HUES48 (cell line): ENCODE results near the gene FHIT.
"Not testable (repeated sequence)": the region's sequence is repeated elsewhere in the genome, so short reads cannot be mapped to it uniquely, and the experiment has no call there.

Experiments used
- H3K27ac ChIP-seq: one replicate; pipeline ENCODE4 v1.7.0; 2013; ENCODE audit warnings: low read depth, low read length, inconsistent platforms
- H3K27me3 ChIP-seq: 2 replicates; pipeline ENCODE4 v1.6.1; 2013; ENCODE audit warnings: mild to moderate bottlenecking, low read length; ENCODE audit not compliant: control insufficient read depth, insufficient read depth
- H3K36me3 ChIP-seq: 2 replicates; pipeline ENCODE4 v1.6.1; 2013; ENCODE audit warnings: low read length; ENCODE audit not compliant: control insufficient read depth, insufficient read depth
- H3K4me1 ChIP-seq: 2 replicates; pipeline ENCODE4 v1.6.1; 2013; ENCODE audit warnings: mild to moderate bottlenecking, low read length; ENCODE audit not compliant: control insufficient read depth, insufficient read depth
- H3K4me3 ChIP-seq: 2 replicates; pipeline ENCODE4 v1.5.1; 2013; ENCODE audit warnings: mild to moderate bottlenecking, low read depth, low read length
- H3K9ac ChIP-seq: 2 replicates; pipeline ENCODE4 v1.6.1; 2013; ENCODE audit warnings: mild to moderate bottlenecking, low read depth, low read length, moderate library complexity
- H3K9me3 ChIP-seq: 2 replicates; pipeline ENCODE4 v1.6.1; 2013; ENCODE audit warnings: low read length; ENCODE audit not compliant: control insufficient read depth, insufficient read depth

The FHIT gene

GRCh38 chr3:60906283-60906682 lies 345.0 kb downstream of the FHIT start:
- Histone ChIP-seq H3K9ac (no peak overlapping the region), H3K9me3 (no peaks in the 10 kb centered on the region), H3K4me1 (no peaks in the 10 kb centered on the region; the same call in 1 of the 2 replicates), H3K4me3 (no peak overlapping the region), H3K36me3 (no peaks in the 10 kb centered on the region), H3K27ac (no peak overlapping the region), H3K27me3 (no peaks in the 10 kb centered on the region)

GRCh38 chr3:60898321-60898720 lies 352.9 kb downstream of the FHIT start:
- H3K27me3 ChIP-seq: no peaks in the 10 kb centered on the region
- H3K36me3 ChIP-seq: no peaks in the 10 kb centered on the region
- no peak overlapping the region for H3K27ac ChIP-seq
- H3K4me1 ChIP-seq: no peaks in the 10 kb centered on the region; the same call in 1 of the 2 replicates
- no peaks in the 10 kb centered on the region for H3K9me3 ChIP-seq
- H3K9ac ChIP-seq: no peak overlapping the region
- no peak overlapping the region for H3K4me3 ChIP-seq

- Histone ChIP-seq H3K4me3 (no peak overlapping the region), H3K9ac (no peak overlapping the region), H3K36me3 (no peaks in the 10 kb centered on the region), H3K4me1 (no peaks in the 10 kb centered on the region), H3K9me3 (no peaks in the 10 kb centered on the region), H3K27ac (no peak overlapping the region), H3K27me3 (no peaks in the 10 kb centered on the region)
Measured at GRCh38 chr3:60893946-60894345, 357.3 kb downstream of the FHIT start.

- no peaks in the 10 kb centered on the region for H3K9me3 ChIP-seq
- no peak overlapping the region for H3K9ac ChIP-seq
- no peaks in the 10 kb centered on the region for H3K27me3 ChIP-seq
- H3K4me3 ChIP-seq: no peak overlapping the region
- H3K4me1 ChIP-seq: peaks cover 19% of the 10 kb centered on the region
- no peak overlapping the region for H3K27ac ChIP-seq
- H3K36me3 ChIP-seq: no peaks in the 10 kb centered on the region
Measured at GRCh38 chr3:60890226-60890625, 361.0 kb downstream of the FHIT start.

GRCh38 chr3:60888952-60889351 lies 362.3 kb downstream of the FHIT start:
- H3K4me3 ChIP-seq, H3K27me3 ChIP-seq, H3K9ac ChIP-seq, H3K36me3 ChIP-seq, H3K27ac ChIP-seq, H3K9me3 ChIP-seq: not testable (repeated sequence)
- H3K4me1 ChIP-seq: peaks cover 19% of the 10 kb centered on the region

GRCh38 chr3:60887574-60887973 lies 363.7 kb downstream of the FHIT start:
- Histone ChIP-seq H3K9ac (no peak overlapping the region), H3K36me3 (no peaks in the 10 kb centered on the region), H3K27ac (no peak overlapping the region), H3K9me3 (peaks cover 7% of the 10 kb centered on the region), H3K27me3 (no peaks in the 10 kb centered on the region), H3K4me1 (peaks cover 19% of the 10 kb centered on the region), H3K4me3 (no peak overlapping the region)

GRCh38 chr3:60886518-60886917 lies 364.7 kb downstream of the FHIT start:
- H3K4me3 ChIP-seq: no peak overlapping the region
- H3K36me3 ChIP-seq: no peaks in the 10 kb centered on the region
- no peaks in the 10 kb centered on the region for H3K27me3 ChIP-seq
- H3K4me1 ChIP-seq: peaks cover 19% of the 10 kb centered on the region
- H3K9me3 ChIP-seq: peaks cover 11% of the 10 kb centered on the region
- peak overlapping the region; percentile 70 for H3K27ac ChIP-seq
- no peak overlapping the region for H3K9ac ChIP-seq

GRCh38 chr3:60884005-60884404 lies 367.2 kb downstream of the FHIT start:
- Histone ChIP-seq H3K9ac (no peak overlapping the region), H3K27me3 (no peaks in the 10 kb centered on the region), H3K4me3 (no peak overlapping the region), H3K4me1 (peaks cover 19% of the 10 kb centered on the region), H3K9me3 (peaks cover 17% of the 10 kb centered on the region), H3K27ac (no peak overlapping the region), H3K36me3 (no peaks in the 10 kb centered on the region)

GRCh38 chr3:60877188-60877587 lies 374.1 kb downstream of the FHIT start:
- Histone ChIP-seq H3K4me3 (no peak overlapping the region), H3K9me3 (peaks cover 6% of the 10 kb centered on the region; the same call in 1 of the 2 replicates), H3K4me1 (no peaks in the 10 kb centered on the region), H3K9ac (no peak overlapping the region), H3K27me3 (no peaks in the 10 kb centered on the region), H3K27ac (no peak overlapping the region), H3K36me3 (no peaks in the 10 kb centered on the region)

- Histone ChIP-seq H3K4me3 (no peak overlapping the region), H3K4me1 (no peaks in the 10 kb centered on the region), H3K36me3 (no peaks in the 10 kb centered on the region), H3K27ac (no peak overlapping the region), H3K9me3 (no peaks in the 10 kb centered on the region), H3K9ac (no peak overlapping the region), H3K27me3 (no peaks in the 10 kb centered on the region)
Measured at GRCh38 chr3:60870396-60870795, 380.9 kb downstream of the FHIT start.

GRCh38 chr3:60867200-60867599 lies 384.1 kb downstream of the FHIT start:
- Histone ChIP-seq H3K4me1 (no peaks in the 10 kb centered on the region), H3K27me3 (no peaks in the 10 kb centered on the region), H3K9ac (no peak overlapping the region), H3K27ac (no peak overlapping the region), H3K9me3 (no peaks in the 10 kb centered on the region), H3K4me3 (no peak overlapping the region), H3K36me3 (no peaks in the 10 kb centered on the region)
